IPS-18a (cell line): ENCODE results near the gene SENP2.

Experiments used
- H3K27ac ChIP-seq: one replicate; pipeline ENCODE4 v1.5.1; 2013; ENCODE audit warnings: low read length
- H3K27me3 ChIP-seq: one replicate; pipeline ENCODE4 v1.6.1; 2013; ENCODE audit warnings: mild to moderate bottlenecking, low read length; ENCODE audit not compliant: control insufficient read depth, insufficient read depth
- H3K36me3 ChIP-seq: one replicate; pipeline ENCODE4 v1.6.1; 2013; ENCODE audit warnings: low read depth, low read length; ENCODE audit not compliant: control insufficient read depth
- H3K4me1 ChIP-seq: one replicate; pipeline ENCODE4 v1.6.1; 2013; ENCODE audit warnings: low read depth, low read length; ENCODE audit not compliant: control insufficient read depth
- H3K4me3 ChIP-seq: one replicate; pipeline ENCODE4 v1.5.1; 2013; ENCODE audit warnings: low read length
- H3K9ac ChIP-seq: one replicate; pipeline ENCODE4 v1.6.1; 2013; ENCODE audit warnings: mild to moderate bottlenecking, low read length, moderate library complexity
- H3K9me3 ChIP-seq: one replicate; pipeline ENCODE4 v1.6.1; 2013; ENCODE audit warnings: low read depth, low read length; ENCODE audit not compliant: control insufficient read depth

SENP2 gene

DNA sequence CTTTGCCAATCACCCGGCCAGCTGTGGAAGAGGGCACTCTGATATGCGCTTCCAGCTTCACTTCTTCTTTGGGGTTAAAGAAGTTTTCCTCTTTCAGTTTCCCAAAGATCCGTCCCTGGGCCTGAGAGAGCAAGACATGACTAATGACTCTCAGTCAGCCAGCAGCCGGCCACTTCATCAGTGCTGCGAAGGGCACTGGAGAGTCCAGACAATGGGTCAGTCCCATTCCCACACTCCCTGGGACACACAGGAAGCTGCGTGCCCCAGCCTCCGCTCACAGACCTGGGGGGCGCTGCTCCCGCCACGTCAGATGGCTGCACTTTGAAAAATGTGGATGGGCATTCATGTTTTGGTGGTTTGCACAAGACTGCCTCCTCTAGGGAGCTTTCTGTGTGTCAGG, 63.3 kb downstream of the SENP2 start:
- Histone ChIP-seq H3K9me3 (no peaks in the 10 kb centered on the region), H3K36me3 (peaks cover 59% of the 10 kb centered on the region), H3K4me3 (no peak overlapping the region), H3K27me3 (no peaks in the 10 kb centered on the region), H3K9ac (no peak overlapping the region), H3K4me1 (peaks cover 8% of the 10 kb centered on the region), H3K27ac (no peak overlapping the region)

- Histone ChIP-seq H3K27ac (no peak overlapping the region), H3K36me3 (peaks cover 69% of the 10 kb centered on the region), H3K27me3 (no peaks in the 10 kb centered on the region), H3K4me3 (no peak overlapping the region), H3K9me3 (no peaks in the 10 kb centered on the region), H3K4me1 (no peaks in the 10 kb centered on the region), H3K9ac (no peak overlapping the region)
These were observed 65.9 kb downstream of the SENP2 start for GRCh38 chr3:185651971-185652370.

DNA sequence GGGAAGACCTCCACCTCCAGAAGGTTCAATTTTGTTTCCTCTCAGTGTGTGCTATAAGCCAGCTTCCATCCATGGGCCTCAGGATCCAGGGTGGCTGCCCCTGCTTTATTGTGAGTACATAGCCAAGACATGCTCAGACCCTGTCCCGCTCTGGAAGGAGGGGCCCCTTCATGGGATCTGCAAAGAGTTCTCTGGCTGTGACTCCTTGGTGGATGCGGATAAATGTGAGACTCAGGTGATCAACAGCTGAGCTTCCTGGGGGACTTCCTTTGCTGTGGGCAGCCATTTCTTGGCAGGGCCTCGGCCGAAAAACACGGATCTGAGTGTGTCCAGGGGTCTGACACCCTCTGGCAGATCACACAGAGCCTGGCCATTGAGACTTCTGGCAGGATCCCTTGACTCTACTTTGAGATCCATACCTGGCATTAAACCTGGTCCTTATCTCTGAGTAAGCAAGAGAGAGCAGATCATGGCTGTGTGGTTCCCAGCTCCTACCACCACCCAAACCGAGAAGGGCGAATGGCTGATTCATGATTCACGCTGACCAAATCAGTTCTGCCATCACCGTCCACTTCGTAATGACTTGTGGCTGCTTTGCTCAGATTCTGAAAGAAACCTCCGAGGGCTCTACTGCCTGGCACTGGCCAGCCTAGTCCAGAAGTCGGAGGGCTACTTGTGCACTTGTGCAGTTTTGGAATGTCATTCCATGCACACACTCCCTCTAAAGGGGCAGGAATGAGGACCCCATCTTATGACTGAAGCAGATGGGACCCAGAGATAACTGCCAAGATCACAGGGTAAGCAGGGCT, 68.1 kb downstream of the SENP2 start:
- peaks cover 76% of the 10 kb centered on the region for H3K36me3 ChIP-seq
- H3K4me3 ChIP-seq, result no peak overlapping the region
- H3K4me1 ChIP-seq, result no peaks in the 10 kb centered on the region
- H3K9ac ChIP-seq, result no peak overlapping the region
- no peak overlapping the region for H3K27ac ChIP-seq
- no peaks in the 10 kb centered on the region for H3K9me3 ChIP-seq
- H3K27me3 ChIP-seq, result no peaks in the 10 kb centered on the region

GRCh38 chr3:185654758-185655145, 68.7 kb downstream of the SENP2 start:
- Histone ChIP-seq H3K9me3 (no peaks in the 10 kb centered on the region), H3K27me3 (no peaks in the 10 kb centered on the region), H3K4me1 (no peaks in the 10 kb centered on the region), H3K27ac (no peak overlapping the region), H3K36me3 (peaks cover 70% of the 10 kb centered on the region), H3K9ac (no peak overlapping the region), H3K4me3 (no peak overlapping the region)

GRCh38 chr3:185655426-185656320, 69.6 kb downstream of the SENP2 start:
- Histone ChIP-seq H3K36me3 (peaks cover 66% of the 10 kb centered on the region), H3K9ac (no peak overlapping the region), H3K27ac (no peak overlapping the region), H3K9me3 (no peaks in the 10 kb centered on the region), H3K27me3 (no peaks in the 10 kb centered on the region), H3K4me1 (no peaks in the 10 kb centered on the region), H3K4me3 (no peak overlapping the region)

GRCh38 chr3:185656321-185656840, 70.3 kb downstream of the SENP2 start:
- Histone ChIP-seq H3K4me1 (no peaks in the 10 kb centered on the region), H3K9me3 (no peaks in the 10 kb centered on the region), H3K9ac (no peak overlapping the region), H3K27ac (no peak overlapping the region), H3K27me3 (no peaks in the 10 kb centered on the region), H3K4me3 (no peak overlapping the region), H3K36me3 (peaks cover 63% of the 10 kb centered on the region)

DNA sequence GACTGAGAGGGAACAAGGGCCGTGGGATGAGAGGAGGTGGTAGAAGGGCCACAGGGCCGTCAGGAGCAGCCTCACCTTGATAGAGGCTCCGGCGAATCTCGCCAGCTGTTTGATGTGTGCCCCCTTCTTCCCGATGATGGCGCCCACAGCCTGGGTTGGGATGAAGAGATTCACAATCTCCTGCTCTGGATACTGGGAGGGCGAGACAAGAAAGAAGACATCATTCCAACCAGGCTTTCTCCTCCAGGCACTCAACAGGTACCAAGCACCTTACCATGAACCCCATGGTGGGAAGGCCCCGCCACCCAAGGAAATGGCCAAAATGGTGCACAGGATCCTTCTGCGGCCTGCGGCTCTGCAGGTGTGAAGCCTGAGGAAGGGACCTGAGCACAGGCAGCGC, 71.1 kb downstream of the SENP2 start:
- H3K27ac ChIP-seq, result no peak overlapping the region
- peaks cover 56% of the 10 kb centered on the region for H3K36me3 ChIP-seq
- no peaks in the 10 kb centered on the region for H3K9me3 ChIP-seq
- H3K4me1 ChIP-seq, result no peaks in the 10 kb centered on the region
- H3K4me3 ChIP-seq, result no peak overlapping the region
- no peak overlapping the region for H3K9ac ChIP-seq
- no peaks in the 10 kb centered on the region for H3K27me3 ChIP-seq

DNA sequence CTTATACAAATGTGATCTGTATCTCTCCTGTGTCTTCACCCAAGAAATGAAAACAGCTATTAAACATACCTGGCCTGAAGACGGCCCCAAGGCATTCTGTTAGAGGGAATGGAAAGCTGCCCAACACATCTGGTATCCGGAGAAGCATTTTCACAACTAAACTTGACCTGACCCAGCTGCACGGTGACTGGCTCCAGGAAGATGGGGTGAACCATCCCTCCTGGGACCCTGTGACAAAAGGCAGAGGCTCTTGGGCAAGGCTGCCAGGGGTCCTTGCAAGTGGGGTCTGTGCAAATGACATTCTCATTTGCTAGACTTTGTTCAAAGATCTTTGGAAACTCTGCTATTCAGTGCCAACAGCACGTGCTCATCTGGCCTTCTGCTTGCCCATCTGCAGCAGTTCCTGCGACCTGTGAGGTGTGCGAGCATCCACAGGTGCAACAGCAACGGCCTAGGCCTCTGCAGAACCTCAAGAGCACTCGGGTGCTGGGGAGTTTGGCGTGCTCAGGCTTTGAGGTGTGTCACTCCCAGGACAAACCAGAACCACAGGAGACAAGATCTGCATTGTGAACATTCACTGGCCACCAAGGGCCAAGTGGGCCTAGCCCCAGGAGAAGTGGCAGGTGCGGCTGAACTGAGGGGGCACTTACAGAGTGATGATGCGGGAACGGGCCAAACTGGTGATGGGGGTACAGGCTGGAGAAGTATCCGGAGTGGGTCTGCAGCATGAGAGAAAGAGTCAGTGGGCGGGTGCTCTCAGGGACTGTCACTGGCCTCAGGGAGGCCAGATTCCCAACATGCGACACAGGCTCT, 71.8 kb downstream of the SENP2 start:
- Histone ChIP-seq H3K4me1 (no peaks in the 10 kb centered on the region), H3K4me3 (no peak overlapping the region), H3K27me3 (no peaks in the 10 kb centered on the region), H3K9ac (no peak overlapping the region), H3K27ac (no peak overlapping the region), H3K36me3 (peaks cover 49% of the 10 kb centered on the region), H3K9me3 (no peaks in the 10 kb centered on the region)

DNA sequence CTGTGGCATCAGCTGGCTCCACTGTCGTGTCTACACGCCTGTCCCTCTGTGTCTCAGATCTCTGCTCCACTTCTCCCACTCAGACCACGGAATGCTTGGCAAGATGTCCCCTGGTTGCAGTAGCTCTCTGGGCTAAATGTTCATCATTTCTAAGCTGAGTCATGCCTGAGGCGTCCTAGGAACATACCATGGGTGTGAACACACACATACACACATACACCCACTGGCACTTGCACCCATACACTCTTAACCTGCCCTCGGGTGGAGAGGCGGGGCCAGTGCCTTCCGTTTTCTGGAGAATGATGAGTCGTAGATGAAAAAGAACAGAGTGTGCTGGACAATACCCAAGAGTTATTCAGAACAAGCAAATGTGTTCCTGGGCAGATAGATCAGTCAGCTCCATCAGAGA, 72.4 kb downstream of the SENP2 start:
- H3K4me1 ChIP-seq, result no peaks in the 10 kb centered on the region
- H3K4me3 ChIP-seq, result no peak overlapping the region
- H3K27ac ChIP-seq, result no peak overlapping the region
- H3K9me3 ChIP-seq, result no peaks in the 10 kb centered on the region
- peaks cover 48% of the 10 kb centered on the region for H3K36me3 ChIP-seq
- H3K27me3 ChIP-seq, result no peaks in the 10 kb centered on the region
- no peak overlapping the region for H3K9ac ChIP-seq

- peaks cover 44% of the 10 kb centered on the region for H3K36me3 ChIP-seq
- no peaks in the 10 kb centered on the region for H3K4me1 ChIP-seq
- H3K9ac ChIP-seq, result no peak overlapping the region
- no peaks in the 10 kb centered on the region for H3K27me3 ChIP-seq
- H3K27ac ChIP-seq, result no peak overlapping the region
- H3K4me3 ChIP-seq, result no peak overlapping the region
- H3K9me3 ChIP-seq, result no peaks in the 10 kb centered on the region
These were observed 72.8 kb downstream of the SENP2 start for GRCh38 chr3:185658943-185659342.
